ENCODE measurements around the gene FBXL19. TPM values are rescaled to one million over a fixed set of nuclear protein-coding genes. Genes with fewer than 3 reads are reported as not detected.

FBXL19 gene
- total and polyA plus RNA-seq, 9 of the 15 experiments (the other 6 are each of a cell fraction or from before 2014, with no cell fraction given) = 0.13 to 48.0 (median 13.5) TPM; not detected in 1

- 0 out of 2 replicates have a peak, but pooled peaks have one; percentile 5 for TF ChIP-seq GMEB1 (CRISPR knock-in tag; IDR thresholded peaks at IDR 0.05)
- no peak for TF ChIP-seq STAT5A (IDR thresholded peaks at IDR 0.05; ENCODE audit: borderline replicate concordance, low read length)
- TF ChIP-seq NCOA1 (IDR thresholded peaks at IDR 0.05; ENCODE audit: low read depth) = 0 out of 2 replicates have a peak, but pooled peaks have one; percentile 14
- TF ChIP-seq NFE2L1 (tag; IDR thresholded peaks at IDR 0.05; ENCODE audit: borderline replicate concordance, low read depth) = no peak
- TF ChIP-seq MNT (conservative IDR thresholded peaks at IDR 0.05) = peak in 1 of 2 experiments; percentile 50; a peak in 2 of 4 replicates
- no peak for TF ChIP-seq RFX1 (IDR thresholded peaks at IDR 0.05)
- no peak for TF ChIP-seq SMAD4 (CRISPR knock-in tag; conservative IDR thresholded peaks at IDR 0.05)
- TF ChIP-seq SMARCA5 (IDR thresholded peaks at IDR 0.05) = peak; percentile 91
- TF ChIP-seq HCFC1 (IDR thresholded peaks at IDR 0.05; ENCODE audit: low read depth, low read length) = no peak
- TF ChIP-seq HDAC3 (IDR thresholded peaks at IDR 0.05; ENCODE audit: borderline replicate concordance, partially characterized antibody) = no peak
- TF ChIP-seq GATAD2B (IDR thresholded peaks at IDR 0.05; ENCODE audit: borderline replicate concordance) = no peak; the same call in 1 of the 2 replicates
- TF ChIP-seq NUFIP1 (IDR thresholded peaks at IDR 0.05; ENCODE audit: partially characterized antibody) = no peak
- no peak for TF ChIP-seq CHCHD3 (CRISPR knock-in tag; IDR thresholded peaks at IDR 0.05)
- no peak for TF ChIP-seq MAFG (tag; conservative IDR thresholded peaks at IDR 0.05)
- TF ChIP-seq NFIC (IDR thresholded peaks at IDR 0.05) = 0 out of 2 replicates have a peak, but pooled peaks have one; percentile 4
- TF ChIP-seq SRSF9 (IDR thresholded peaks at IDR 0.05; ENCODE audit: borderline replicate concordance, low read depth, low read length) = no peak
- no peak for TF ChIP-seq CREB1 (IDR thresholded peaks at IDR 0.05)
- TF ChIP-seq CREB1 (CRISPR knock-in tag; IDR thresholded peaks at IDR 0.05) = no peak
- peak; percentile 79; the same call in 1 of the 2 replicates for TF ChIP-seq AFF4 (CRISPR knock-in tag; IDR thresholded peaks at IDR 0.05)
- TF ChIP-seq ZNF23 (CRISPR knock-in tag; IDR thresholded peaks at IDR 0.05) = no peak
- no peak for TF ChIP-seq SP1 (CRISPR knock-in tag; IDR thresholded peaks at IDR 0.05)
- TF ChIP-seq ZNF212 (CRISPR knock-in tag; IDR thresholded peaks at IDR 0.05) = 0 out of 2 replicates have a peak, but pooled peaks have one; percentile 12
- TF ChIP-seq ZNF197 (CRISPR knock-in tag; IDR thresholded peaks at IDR 0.05; ENCODE audit: low read depth) = no peak
- TF ChIP-seq SMAD3 (CRISPR knock-in tag; conservative IDR thresholded peaks at IDR 0.05) = no peak
Measured at GRCh38 chr16:30921748-30922419, 1.5 kb upstream of the FBXL19 start (continued).

Data from K562 (cell line).